Central memory CD8-positive, alpha-beta T cell (primary cell): ENCODE data around the gene NRXN3.
"Not testable (repeated sequence)": the region's sequence is repeated elsewhere in the genome, so short reads cannot be mapped to it uniquely, and the experiment has no call there.

Source experiments
- ATAC-seq: fragments of 150-1000 bp; cut with Tn5 transposase; replicated peaks from 2 replicates; pipeline ENCODE4 v1.10.0; 2022; ENCODE audit warnings: mild to moderate bottlenecking, moderate FRiP score, moderate number of reproducible peaks; ENCODE audit not compliant: poor library complexity, severe bottlenecking; ENCODE audit errors: extremely low read depth
- DNase-seq, 2 donors: peaks; one replicate each; pipeline ENCODE4 v3.0.0; 2021; ENCODE audit warnings: low spot score in 2 of 2
- H3K27ac Mint-ChIP-seq: one replicate; pipeline ENCODE4 v1.8.0; 2022; ENCODE audit warnings: low read depth, mild to moderate bottlenecking, moderate library complexity, mixed read lengths
- H3K27me3 Mint-ChIP-seq: one replicate; pipeline ENCODE4 v1.8.0; 2022; ENCODE audit warnings: mixed read lengths
- H3K36me3 Mint-ChIP-seq: one replicate; pipeline ENCODE4 v1.8.0; 2022; ENCODE audit warnings: mild to moderate bottlenecking, moderate library complexity, mixed read lengths; ENCODE audit not compliant: insufficient read depth
- H3K4me1 Mint-ChIP-seq: one replicate; pipeline ENCODE4 v1.8.0; 2022; ENCODE audit warnings: mixed read lengths
- H3K4me3 Mint-ChIP-seq: one replicate; pipeline ENCODE4 v1.8.0; 2022; ENCODE audit warnings: mild to moderate bottlenecking, moderate library complexity, mixed read lengths
- H3K9me3 Mint-ChIP-seq: one replicate; pipeline ENCODE4 v1.8.0; 2022; ENCODE audit warnings: mixed read lengths

NRXN3 gene

GRCh38 chr14:78405079-78405856 is 235.1 kb downstream of the NRXN3 start:
- DNase-seq (no peak), ATAC-seq (no peak)
- Mint-ChIP-seq H3K36me3 (no peaks in the 10 kb centered on the region), H3K27me3 (no peaks in the 10 kb centered on the region), H3K4me3 (no peak overlapping the region), H3K4me1 (no peaks in the 10 kb centered on the region), H3K27ac (no peak overlapping the region), H3K9me3 (peaks cover 7% of the 10 kb centered on the region)

GRCh38 chr14:78412475-78412874 is 242.3 kb downstream of the NRXN3 start:
- Mint-ChIP-seq H3K27me3 (no peaks in the 10 kb centered on the region), H3K4me1 (no peaks in the 10 kb centered on the region), H3K4me3 (no peak overlapping the region), H3K27ac (no peak overlapping the region), H3K9me3 (peaks cover 23% of the 10 kb centered on the region), H3K36me3 (no peaks in the 10 kb centered on the region)
- ATAC-seq, result no peak
- DNase-seq, result no peak

- Mint-ChIP-seq H3K9me3 (peaks cover 19% of the 10 kb centered on the region), H3K36me3 (no peaks in the 10 kb centered on the region), H3K27me3 (no peaks in the 10 kb centered on the region), H3K27ac (no peak overlapping the region), H3K4me1 (no peaks in the 10 kb centered on the region), H3K4me3 (no peak overlapping the region)
- ATAC-seq, result no peak
- DNase-seq, result no peak
Measured at GRCh38 chr14:78414172-78414571, 244.0 kb downstream of the NRXN3 start.

- no peak for DNase-seq
- H3K4me3 Mint-ChIP-seq, result no peak overlapping the region
- no peak for ATAC-seq
Measured at GRCh38 chr14:78417532-78417931, 247.4 kb downstream of the NRXN3 start.

GRCh38 chr14:78424311-78424710 is 254.1 kb downstream of the NRXN3 start:
- Mint-ChIP-seq H3K36me3 (no peaks in the 10 kb centered on the region), H3K27ac (no peak overlapping the region), H3K4me1 (no peaks in the 10 kb centered on the region), H3K4me3 (no peak overlapping the region), H3K9me3 (no peaks in the 10 kb centered on the region), H3K27me3 (no peaks in the 10 kb centered on the region)
- ATAC-seq, result no peak
- DNase-seq, result no peak

More at GRCh38 chr14:78417532-78417931, 247.4 kb downstream of the NRXN3 start:
- H3K9me3 Mint-ChIP-seq, result peaks cover 14% of the 10 kb centered on the region
- H3K27me3 Mint-ChIP-seq, result no peaks in the 10 kb centered on the region
- no peaks in the 10 kb centered on the region for H3K4me1 Mint-ChIP-seq
- H3K36me3 Mint-ChIP-seq, result no peaks in the 10 kb centered on the region
- no peak overlapping the region for H3K27ac Mint-ChIP-seq

GRCh38 chr14:78425330-78425729 is 255.2 kb downstream of the NRXN3 start:
- Mint-ChIP-seq H3K9me3 (no peaks in the 10 kb centered on the region), H3K27ac (no peak overlapping the region), H3K27me3 (no peaks in the 10 kb centered on the region), H3K4me1 (no peaks in the 10 kb centered on the region), H3K4me3 (no peak overlapping the region), H3K36me3 (no peaks in the 10 kb centered on the region)
- DNase-seq (no peak), ATAC-seq (no peak)

GRCh38 chr14:78425782-78426181 is 255.6 kb downstream of the NRXN3 start:
- no peaks in the 10 kb centered on the region for H3K27me3 Mint-ChIP-seq
- H3K4me3 Mint-ChIP-seq, result no peak overlapping the region
- H3K4me1 Mint-ChIP-seq, result no peaks in the 10 kb centered on the region

GRCh38 chr14:78432046-78432445 is 261.9 kb downstream of the NRXN3 start:
- ATAC-seq (no peak), DNase-seq (no peak)
- Mint-ChIP-seq H3K27ac (no peak overlapping the region), H3K4me1 (no peaks in the 10 kb centered on the region), H3K9me3 (no peaks in the 10 kb centered on the region), H3K27me3 (no peaks in the 10 kb centered on the region), H3K36me3 (no peaks in the 10 kb centered on the region), H3K4me3 (no peak overlapping the region)

More at GRCh38 chr14:78425782-78426181, 255.6 kb downstream of the NRXN3 start:
- DNase-seq (no peak), ATAC-seq (no peak)
- no peaks in the 10 kb centered on the region for H3K9me3 Mint-ChIP-seq
- no peak overlapping the region for H3K27ac Mint-ChIP-seq
- no peaks in the 10 kb centered on the region for H3K36me3 Mint-ChIP-seq

GRCh38 chr14:78437448-78437847 is 267.3 kb downstream of the NRXN3 start:
- H3K36me3 Mint-ChIP-seq, H3K9me3 Mint-ChIP-seq, DNase-seq, H3K4me3 Mint-ChIP-seq, H3K27ac Mint-ChIP-seq, H3K4me1 Mint-ChIP-seq, H3K27me3 Mint-ChIP-seq, ATAC-seq: not testable (repeated sequence)

- no peaks in the 10 kb centered on the region for H3K27me3 Mint-ChIP-seq
- H3K4me3 Mint-ChIP-seq, result no peak overlapping the region
- ATAC-seq, result no peak
- peaks cover 6% of the 10 kb centered on the region for H3K9me3 Mint-ChIP-seq
- no peaks in the 10 kb centered on the region for H3K4me1 Mint-ChIP-seq
- no peak overlapping the region for H3K27ac Mint-ChIP-seq
- no peaks in the 10 kb centered on the region for H3K36me3 Mint-ChIP-seq
- DNase-seq, result no peak
Measured at GRCh38 chr14:78440356-78440894, 270.3 kb downstream of the NRXN3 start.

- H3K36me3 Mint-ChIP-seq, result no peaks in the 10 kb centered on the region
- H3K9me3 Mint-ChIP-seq, result peaks cover under 1% of the 10 kb centered on the region
- no peaks in the 10 kb centered on the region for H3K4me1 Mint-ChIP-seq
- H3K4me3 Mint-ChIP-seq, result no peak overlapping the region
- ATAC-seq, result no peak
- no peaks in the 10 kb centered on the region for H3K27me3 Mint-ChIP-seq
- no peak overlapping the region for H3K27ac Mint-ChIP-seq
- no peak for DNase-seq
Measured at GRCh38 chr14:78443834-78444233, 273.7 kb downstream of the NRXN3 start.

GRCh38 chr14:78445275-78445674 is 275.1 kb downstream of the NRXN3 start:
- H3K4me1 Mint-ChIP-seq, result no peaks in the 10 kb centered on the region
- H3K27ac Mint-ChIP-seq, result no peak overlapping the region
- no peaks in the 10 kb centered on the region for H3K27me3 Mint-ChIP-seq
- no peaks in the 10 kb centered on the region for H3K36me3 Mint-ChIP-seq
- DNase-seq (no peak), ATAC-seq (no peak)
- no peak overlapping the region for H3K4me3 Mint-ChIP-seq
- no peaks in the 10 kb centered on the region for H3K9me3 Mint-ChIP-seq

GRCh38 chr14:78446807-78447206 is 276.6 kb downstream of the NRXN3 start:
- ATAC-seq, result no peak
- no peaks in the 10 kb centered on the region for H3K36me3 Mint-ChIP-seq
- no peaks in the 10 kb centered on the region for H3K27me3 Mint-ChIP-seq
- no peaks in the 10 kb centered on the region for H3K4me1 Mint-ChIP-seq
- H3K9me3 Mint-ChIP-seq, result no peaks in the 10 kb centered on the region
- H3K4me3 Mint-ChIP-seq, result no peak overlapping the region
- DNase-seq, result no peak
- H3K27ac Mint-ChIP-seq, result no peak overlapping the region
